ENCODE data around the gene LRP10.

The LRP10 gene

DNA sequence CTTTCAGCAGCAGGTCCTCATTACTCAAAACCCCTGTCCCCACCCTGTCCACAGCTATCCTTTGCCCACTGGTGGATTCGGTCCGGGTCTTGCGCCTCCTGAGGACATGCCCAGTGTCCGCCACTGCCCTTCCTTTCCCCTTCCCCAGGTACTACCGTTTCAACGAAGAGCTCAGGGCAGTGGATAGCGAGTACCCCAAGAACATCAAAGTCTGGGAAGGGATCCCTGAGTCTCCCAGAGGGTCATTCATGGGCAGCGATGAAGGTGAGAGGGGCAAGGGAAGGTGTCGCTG lies 26.5 kb upstream of the LRP10 start:
- TF ChIP-seq SIN3A (IDR thresholded peaks at IDR 0.05; ENCODE audit: borderline replicate concordance, insufficient read depth, low read length): no peak
- TF ChIP-seq TAF1 (IDR thresholded peaks at IDR 0.05; ENCODE audit: borderline replicate concordance, insufficient read depth, low read length): no peak
- TF ChIP-seq, protein P1, sequence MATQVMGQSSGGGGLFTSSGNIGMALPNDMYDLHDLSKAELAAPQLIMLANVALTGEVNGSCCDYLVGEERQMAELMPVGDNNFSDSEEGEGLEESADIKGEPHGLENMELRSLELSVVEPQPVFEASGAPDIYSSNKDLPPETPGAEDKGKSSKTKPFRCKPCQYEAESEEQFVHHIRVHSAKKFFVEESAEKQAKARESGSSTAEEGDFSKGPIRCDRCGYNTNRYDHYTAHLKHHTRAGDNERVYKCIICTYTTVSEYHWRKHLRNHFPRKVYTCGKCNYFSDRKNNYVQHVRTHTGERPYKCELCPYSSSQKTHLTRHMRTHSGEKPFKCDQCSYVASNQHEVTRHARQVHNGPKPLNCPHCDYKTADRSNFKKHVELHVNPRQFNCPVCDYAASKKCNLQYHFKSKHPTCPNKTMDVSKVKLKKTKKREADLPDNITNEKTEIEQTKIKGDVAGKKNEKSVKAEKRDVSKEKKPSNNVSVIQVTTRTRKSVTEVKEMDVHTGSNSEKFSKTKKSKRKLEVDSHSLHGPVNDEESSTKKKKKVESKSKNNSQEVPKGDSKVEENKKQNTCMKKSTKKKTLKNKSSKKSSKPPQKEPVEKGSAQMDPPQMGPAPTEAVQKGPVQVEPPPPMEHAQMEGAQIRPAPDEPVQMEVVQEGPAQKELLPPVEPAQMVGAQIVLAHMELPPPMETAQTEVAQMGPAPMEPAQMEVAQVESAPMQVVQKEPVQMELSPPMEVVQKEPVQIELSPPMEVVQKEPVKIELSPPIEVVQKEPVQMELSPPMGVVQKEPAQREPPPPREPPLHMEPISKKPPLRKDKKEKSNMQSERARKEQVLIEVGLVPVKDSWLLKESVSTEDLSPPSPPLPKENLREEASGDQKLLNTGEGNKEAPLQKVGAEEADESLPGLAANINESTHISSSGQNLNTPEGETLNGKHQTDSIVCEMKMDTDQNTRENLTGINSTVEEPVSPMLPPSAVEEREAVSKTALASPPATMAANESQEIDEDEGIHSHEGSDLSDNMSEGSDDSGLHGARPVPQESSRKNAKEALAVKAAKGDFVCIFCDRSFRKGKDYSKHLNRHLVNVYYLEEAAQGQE (IDR thresholded peaks at IDR 0.05; ENCODE audit: insufficient read depth in 1 of 2, low read depth in 2 of 2, low read length in 2 of 2): no peak
- TF ChIP-seq POLR2AphosphoS5 (IDR thresholded peaks at IDR 0.05; ENCODE audit: low read depth, low read length): no peak
- TF ChIP-seq FOXP2 (optimal IDR thresholded peaks at IDR 0.05; ENCODE audit: borderline replicate concordance, extremely low read depth, extremely low read length, insufficient read depth): no peak

DNA sequence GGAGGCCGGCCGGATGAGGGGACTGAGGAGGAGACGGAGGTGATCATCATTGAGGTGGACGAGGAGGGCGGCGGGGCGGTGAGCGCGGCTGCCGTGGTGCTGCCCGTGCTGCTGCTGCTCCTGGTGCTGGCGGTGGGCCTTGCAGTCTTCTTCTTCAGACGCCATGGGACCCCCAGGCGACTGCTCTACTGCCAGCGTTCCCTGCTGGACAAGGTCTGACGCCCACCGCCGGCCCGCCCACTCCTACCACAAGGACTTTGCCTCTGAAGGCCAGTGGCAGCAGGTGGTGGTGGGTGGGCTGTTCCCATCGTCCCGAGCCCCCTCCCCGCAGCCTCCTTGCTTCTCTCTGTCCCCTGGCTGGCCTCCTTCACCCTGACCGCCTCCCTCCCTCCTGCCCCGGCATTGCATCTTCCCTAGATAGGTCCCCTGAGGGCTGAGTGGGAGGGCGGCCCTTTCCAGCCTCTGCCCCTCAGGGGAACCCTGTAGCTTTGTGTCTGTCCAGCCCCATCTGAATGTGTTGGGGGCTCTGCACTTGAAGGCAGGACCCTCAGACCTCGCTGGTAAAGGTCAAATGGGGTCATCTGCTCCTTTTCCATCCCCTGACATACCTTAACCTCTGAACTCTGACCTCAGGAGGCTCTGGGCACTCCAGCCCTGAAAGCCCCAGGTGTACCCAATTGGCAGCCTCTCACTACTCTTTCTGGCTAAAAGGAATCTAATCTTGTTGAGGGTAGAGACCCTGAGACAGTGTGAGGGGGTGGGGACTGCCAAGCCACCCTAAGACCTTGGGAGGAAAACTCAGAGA lies 25.5 kb upstream of the LRP10 start:
- TF ChIP-seq POLR2AphosphoS5 (IDR thresholded peaks at IDR 0.05; ENCODE audit: low read depth, low read length): no peak
- no peak for TF ChIP-seq FOXP2 (optimal IDR thresholded peaks at IDR 0.05; ENCODE audit: borderline replicate concordance, extremely low read depth, extremely low read length, insufficient read depth)

DNA sequence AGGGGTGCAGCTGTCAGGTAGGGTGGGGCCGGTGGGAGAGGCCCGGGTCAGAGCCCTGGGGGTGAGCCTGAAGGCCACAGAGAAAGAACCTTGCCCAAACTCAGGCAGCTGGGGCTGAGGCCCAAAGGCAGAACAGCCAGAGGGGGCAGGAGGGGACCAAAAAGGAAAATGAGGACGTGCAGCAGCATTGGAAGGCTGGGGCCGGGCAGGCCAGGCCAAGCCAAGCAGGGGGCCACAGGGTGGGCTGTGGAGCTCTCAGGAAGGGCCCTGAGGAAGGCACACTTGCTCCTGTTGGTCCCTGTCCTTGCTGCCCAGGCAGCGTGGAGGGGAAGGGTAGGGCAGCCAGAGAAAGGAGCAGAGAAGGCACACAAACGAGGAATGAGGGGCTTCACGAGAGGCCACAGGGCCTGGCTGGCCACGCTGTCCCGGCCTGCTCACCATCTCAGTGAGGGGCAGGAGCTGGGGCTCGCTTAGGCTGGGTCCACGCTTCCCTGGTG lies 24.7 kb upstream of the LRP10 start:
- TF ChIP-seq FOXP2 (optimal IDR thresholded peaks at IDR 0.05; ENCODE audit: borderline replicate concordance, extremely low read depth, extremely low read length, insufficient read depth) (no peak), TAF1 (IDR thresholded peaks at IDR 0.05; ENCODE audit: borderline replicate concordance, insufficient read depth, low read length) (no peak), SIN3A (IDR thresholded peaks at IDR 0.05; ENCODE audit: borderline replicate concordance, insufficient read depth, low read length) (no peak), POLR2AphosphoS5 (IDR thresholded peaks at IDR 0.05; ENCODE audit: low read depth, low read length) (no peak)
- TF ChIP-seq, protein P1 (IDR thresholded peaks at IDR 0.05; ENCODE audit: insufficient read depth in 1 of 2, low read depth in 2 of 2, low read length in 2 of 2): no peak

DNA sequence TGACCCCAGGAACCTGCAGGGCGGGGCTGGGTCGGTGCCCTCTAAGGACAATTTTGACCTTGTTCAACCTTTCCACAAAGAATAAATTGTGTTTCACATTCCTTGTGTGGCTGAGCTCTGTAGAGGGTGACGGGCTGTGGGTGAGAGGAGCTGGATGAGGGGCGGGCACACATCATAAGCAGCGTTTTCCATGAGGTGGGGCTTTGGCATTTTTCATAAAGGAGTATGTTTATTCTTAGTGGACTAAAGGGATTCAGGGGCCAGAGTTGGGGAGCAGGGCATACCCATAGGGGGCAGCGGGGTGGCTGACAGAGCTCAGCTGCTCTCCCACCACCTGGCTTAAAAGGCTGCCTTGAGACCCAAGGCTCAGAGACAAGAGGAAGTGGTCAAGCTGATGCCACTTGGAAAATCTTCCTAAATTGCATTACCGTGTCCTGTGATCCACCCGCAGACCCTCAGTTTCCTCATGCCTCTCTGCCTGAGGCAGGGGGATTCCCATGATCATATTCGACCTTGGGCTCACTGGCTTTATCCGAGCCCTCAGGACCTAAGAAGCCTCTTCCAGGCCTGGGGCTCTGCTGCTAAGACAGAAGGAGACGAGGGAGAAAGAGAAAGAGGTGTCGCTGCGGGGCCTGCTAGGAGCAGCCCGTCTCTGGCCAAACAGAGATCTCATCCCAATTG lies 23.7 kb upstream of the LRP10 start:
- TF ChIP-seq FOXP2 (optimal IDR thresholded peaks at IDR 0.05; ENCODE audit: borderline replicate concordance, extremely low read depth, extremely low read length, insufficient read depth) (no peak), SIN3A (IDR thresholded peaks at IDR 0.05; ENCODE audit: borderline replicate concordance, insufficient read depth, low read length) (no peak), POLR2AphosphoS5 (IDR thresholded peaks at IDR 0.05; ENCODE audit: low read depth, low read length) (no peak), TAF1 (IDR thresholded peaks at IDR 0.05; ENCODE audit: borderline replicate concordance, insufficient read depth, low read length) (no peak)
- TF ChIP-seq, protein P1 (IDR thresholded peaks at IDR 0.05; ENCODE audit: insufficient read depth in 1 of 2, low read depth in 2 of 2, low read length in 2 of 2): no peak

DNA sequence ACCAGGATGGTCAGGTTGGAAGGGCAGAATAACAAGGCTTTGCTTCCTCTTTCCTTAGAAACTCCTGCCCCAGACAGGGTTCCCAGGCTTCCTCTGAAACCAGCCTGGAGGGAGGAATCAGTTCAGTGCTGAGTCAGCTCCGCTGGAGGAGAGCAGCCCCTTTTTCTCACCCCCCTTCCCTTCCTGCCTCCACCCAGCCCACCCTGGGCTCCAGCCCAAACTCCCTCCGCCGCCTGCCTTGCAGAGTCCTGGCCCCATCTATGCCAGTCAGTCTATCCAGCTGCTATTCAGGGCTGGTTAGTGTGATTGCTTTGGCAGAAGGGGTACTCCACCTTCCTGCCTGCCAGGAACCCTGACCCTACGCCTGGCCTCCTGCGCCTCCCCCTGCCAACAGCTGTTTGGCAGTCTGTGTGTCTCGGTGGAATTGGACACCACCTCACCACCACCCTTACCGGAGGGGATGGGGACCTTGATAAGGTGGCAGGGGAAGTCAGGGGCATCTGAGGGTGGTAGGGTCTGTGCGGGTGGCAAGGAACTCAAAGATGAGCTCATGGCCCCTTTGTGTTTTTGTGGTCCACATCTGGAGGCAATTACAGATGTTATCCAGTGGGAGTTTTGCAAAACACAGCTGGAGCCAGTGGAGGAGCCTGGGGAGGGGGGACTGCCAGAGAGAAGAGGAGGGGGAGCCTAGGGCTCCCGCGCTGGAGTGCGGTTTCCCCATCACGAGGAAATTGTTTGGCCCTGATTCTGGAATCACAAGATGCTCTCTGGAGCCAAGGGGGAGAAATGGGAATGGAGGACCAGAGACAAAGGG lies 23.0 kb upstream of the LRP10 start:
- TF ChIP-seq POLR2AphosphoS5 (IDR thresholded peaks at IDR 0.05; ENCODE audit: low read depth, low read length) (no peak), TAF1 (IDR thresholded peaks at IDR 0.05; ENCODE audit: borderline replicate concordance, insufficient read depth, low read length) (no peak), FOXP2 (optimal IDR thresholded peaks at IDR 0.05; ENCODE audit: borderline replicate concordance, extremely low read depth, extremely low read length, insufficient read depth) (no peak), SIN3A (IDR thresholded peaks at IDR 0.05; ENCODE audit: borderline replicate concordance, insufficient read depth, low read length) (no peak)
- TF ChIP-seq, protein P1 (IDR thresholded peaks at IDR 0.05; ENCODE audit: insufficient read depth in 1 of 2, low read depth in 2 of 2, low read length in 2 of 2): no peak

Measured in PFSK-1 (cell line).